NK-92 (cell line): Measurements from ENCODE around the gene ABCC4.

Experiments used
- DNase-seq: peaks from one replicate; lab custom pipeline; 2025; ENCODE audit not compliant: unreplicated experiment; lab: John Stamatoyannopoulos, UW

ABCC4 gene

DNA sequence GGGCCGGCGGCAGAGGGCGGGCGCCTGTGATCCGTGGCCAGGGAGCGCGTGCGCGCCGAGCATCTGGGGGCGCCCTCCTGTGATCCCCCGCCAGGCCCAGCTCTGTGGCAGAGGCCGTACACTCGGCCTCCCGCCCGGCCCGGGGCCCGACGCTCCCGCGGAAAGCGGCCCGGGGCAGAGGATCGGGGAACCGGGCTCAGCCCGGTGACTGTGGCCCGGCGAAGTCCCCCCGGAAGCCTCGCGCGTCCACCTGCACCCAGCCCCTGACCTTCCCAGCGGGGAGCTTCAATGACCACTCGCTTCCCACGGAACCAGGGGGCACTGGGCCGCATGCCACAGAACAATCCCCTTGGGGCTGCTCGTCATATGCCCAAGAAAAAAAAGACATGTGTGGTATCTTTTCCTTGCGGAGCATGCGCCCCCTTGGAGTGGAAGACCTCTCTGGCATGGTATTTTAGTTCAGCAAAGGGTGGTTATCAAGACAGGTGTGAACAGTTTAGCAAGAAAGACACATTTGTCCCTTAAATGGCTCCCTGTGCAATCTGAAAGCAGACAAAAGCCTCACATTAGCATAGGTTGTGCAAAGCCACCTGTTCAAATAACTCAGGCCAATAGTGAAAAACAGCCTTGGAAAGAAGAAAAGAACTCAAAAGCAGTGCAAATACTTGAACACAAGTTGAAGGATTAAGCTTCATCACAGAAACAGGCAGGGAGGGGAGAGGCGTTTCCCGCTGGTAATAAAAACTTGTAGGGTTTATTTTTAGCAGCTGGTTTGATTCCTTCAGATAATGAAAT, 298.0 kb downstream of the ABCC4 start:
- no peak for DNase-seq

DNA sequence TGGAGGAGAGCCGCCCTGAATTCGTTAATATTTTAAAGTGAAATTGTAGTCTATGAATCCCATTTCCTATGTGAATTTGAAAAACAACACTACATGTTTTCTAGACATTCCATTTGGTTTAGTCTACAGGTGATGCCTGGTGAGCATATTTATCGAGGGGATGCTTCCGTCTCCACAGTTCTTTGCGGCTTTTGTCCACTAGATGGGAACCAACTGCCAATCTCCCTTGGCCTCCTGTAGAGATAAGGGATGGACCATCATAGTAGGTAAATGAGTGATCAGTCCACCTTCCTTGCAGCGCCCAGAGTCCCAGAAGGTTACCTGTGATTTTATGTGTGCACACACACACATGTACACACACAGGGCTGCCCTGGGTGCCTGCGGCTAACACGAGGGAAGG, 299.1 kb downstream of the ABCC4 start:
- DNase-seq: no peak

DNA sequence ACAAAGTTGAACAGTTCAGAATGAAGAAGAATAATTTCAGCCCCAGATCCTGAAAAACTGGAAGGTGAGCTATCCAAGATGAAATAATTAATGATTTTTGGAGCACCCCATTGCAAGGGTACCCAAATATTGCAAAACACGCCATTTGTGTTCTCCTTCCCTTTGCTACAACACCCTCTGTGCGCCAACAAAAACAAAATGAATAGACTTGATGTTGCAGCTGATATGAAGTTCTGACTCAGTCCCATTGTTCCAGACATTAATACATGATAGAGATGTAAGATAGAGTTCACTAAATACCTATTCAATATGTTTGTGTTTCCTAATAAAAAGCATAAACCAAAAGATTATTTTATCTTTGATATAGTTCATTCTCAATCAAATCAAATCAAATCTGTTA, 301.4 kb downstream of the ABCC4 start:
- no peak for DNase-seq

DNA sequence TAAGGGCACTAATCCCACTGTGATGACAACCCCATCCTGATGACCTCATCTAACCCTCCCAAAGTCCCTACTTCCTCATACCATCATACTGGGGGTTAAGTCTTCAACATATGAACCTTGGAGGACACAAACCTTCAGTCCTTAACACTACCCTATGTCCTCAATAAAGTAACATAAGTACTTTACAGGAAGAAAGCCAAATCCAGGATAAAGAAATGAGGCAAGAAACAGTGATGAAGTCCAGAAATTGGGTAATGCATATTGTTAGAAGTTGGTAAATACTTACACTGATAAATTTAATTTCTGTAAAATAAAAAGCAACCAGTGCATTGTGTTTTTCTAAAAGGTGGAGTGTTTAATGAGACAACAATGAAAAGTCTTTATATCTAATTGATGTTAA, 304.1 kb downstream of the ABCC4 start:
- no peak for DNase-seq

DNA sequence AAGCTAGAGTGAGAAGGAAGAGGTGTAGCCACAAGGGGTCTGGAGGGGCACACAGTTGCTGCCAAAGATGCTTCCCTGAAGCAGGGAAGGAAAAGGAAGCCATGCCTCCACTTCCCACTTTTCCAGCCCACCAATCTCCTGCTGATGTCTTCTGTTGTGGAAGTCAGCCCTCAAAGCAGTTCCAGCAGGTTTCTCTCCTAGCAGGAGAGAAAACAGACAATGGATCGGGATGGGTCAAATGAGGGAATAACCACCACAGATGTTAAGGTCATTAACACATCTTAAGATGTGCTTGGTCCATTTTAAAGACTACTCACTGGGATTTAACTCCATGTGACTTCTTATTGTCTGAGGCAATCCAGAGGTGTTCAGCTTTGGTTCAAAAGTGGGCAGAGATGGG, 304.8 kb downstream of the ABCC4 start:
- no peak for DNase-seq

DNA sequence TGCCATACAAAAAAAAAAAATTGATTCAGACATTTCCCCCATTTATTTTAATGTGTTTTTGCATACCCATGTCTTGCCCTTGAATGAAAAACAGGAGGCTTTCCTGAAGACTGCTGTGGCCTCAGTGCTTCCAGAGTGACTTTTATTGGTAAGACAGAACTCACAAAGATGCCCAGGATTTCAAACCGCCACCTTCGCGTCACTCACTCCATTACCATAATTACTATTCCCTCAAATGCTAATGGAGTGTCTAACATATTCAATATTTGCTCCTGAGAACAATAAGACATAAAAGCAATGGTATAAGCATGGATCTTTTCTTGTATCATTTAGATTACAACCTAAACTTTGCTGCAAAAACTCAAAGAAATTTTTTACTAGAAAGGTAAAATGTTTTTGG, 306.7 kb downstream of the ABCC4 start:
- no peak for DNase-seq

DNA sequence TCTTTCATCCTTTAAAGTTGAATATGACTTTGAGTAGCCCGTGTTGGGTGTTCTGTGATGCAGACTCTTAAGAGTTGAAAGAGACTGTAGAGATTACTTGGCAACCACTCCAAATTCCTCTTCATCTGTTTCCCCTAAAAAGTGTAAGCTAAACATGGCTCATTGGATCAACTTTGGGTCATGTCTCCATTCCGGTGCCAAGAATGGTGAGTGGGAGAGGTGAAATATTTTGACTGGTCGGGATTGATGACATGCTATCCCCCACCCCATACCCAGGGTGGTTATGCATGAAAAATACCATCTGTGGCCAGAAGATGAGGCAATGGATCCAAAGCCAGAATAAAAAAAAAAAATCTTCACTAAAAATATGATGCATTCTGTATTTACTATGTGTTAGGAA, 307.6 kb downstream of the ABCC4 start:
- no peak for DNase-seq

DNA sequence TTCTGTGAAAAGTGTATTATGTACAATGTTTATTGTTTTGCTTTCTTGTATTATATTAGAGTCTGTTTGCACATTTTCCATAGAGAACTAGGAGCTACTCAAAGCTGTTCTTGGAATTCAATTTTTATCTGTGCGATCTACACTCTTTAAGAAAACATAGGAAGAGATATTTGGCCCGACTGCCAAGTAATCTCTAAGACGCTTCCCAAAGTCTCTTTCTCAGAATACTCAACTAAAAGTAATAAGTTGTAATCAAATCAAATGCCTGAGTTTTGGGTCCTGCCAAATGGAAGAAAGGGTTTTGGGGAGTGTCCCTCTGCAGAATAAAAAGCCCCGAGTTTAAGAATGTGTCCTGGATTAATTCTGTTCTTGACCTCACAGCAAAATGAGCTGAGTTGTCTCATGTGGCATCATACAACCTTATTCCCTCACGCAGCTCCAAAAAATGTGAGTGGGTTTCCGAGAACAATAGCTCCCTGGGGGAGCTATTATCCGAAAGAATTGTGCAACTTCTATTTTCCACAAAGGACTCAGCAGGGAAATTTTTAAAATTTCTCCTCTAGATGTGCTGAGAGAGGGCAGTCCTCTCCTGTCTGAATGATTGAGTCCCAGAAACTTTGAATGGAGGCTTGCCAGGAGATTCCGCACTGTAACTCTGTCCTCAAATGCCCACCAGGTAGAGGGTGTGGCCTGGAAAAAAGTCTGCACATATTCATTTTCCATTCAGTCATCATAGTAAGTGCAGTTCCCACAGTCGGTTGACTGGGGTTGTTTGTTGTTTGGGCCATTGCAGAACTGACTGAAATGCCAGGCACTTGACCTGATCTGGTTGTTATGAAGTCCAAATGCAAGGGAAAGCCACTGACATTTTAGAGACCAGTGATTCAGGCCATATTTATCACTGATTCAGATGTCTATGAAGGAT, 309.0 kb downstream of the ABCC4 start:
- no peak for DNase-seq

DNA sequence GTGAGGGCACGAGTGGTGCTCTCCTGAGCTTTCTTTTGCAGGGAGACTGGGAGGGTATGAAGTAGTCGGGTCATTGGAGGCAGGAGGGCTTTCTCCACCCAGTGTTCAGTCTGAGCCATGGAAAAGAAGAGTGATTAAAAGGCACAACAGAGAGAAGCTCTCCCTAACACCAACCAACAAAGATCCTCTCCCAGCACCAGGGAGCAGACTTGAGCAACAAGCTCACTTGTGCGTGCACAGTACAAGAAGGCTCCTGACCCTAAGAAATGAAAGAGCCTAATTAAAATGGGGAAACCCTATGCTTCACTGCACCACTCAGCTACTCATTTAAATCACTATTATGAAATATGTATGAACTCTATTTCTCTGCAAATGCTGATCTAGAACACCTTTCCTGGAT, 312.6 kb downstream of the ABCC4 start:
- no peak for DNase-seq

DNA sequence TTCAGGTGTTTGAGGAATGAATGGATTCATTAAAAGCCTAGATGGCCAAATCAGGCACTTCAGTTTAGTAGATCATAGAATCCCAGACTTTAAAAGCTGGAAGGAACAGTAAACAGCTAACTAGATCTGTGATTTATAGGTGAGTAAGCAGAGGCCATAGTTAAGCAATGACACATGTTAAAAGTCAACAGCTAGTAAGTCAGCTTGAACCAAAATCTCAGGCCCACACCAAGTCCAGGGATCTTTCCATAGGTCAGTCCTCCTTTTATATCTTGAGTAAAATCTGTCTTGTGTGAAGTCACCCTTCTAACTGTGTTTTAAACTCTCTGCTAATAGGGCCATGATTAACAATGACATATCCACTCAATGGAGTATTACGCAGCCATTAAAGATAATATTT, 313.4 kb downstream of the ABCC4 start:
- DNase-seq: no peak

DNA sequence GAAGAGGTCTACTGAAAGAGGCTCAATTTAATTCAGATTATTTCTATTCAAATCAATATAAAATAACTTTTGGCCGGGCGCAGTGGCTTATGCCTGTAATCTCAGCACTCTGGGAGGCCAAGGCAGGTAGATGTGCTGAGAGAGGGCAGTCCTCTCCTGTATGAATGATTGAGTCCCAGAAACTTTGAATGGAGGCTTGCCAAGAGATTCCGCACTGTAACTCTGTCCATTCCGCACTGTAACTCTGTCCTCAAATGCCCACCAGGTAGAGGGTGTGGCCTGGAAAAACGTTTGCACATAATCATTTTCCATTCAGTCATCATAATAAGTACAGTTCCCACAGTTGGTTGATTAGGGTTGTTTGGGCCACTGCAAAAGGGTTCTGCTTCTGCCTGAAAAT, 314.2 kb downstream of the ABCC4 start:
- no peak for DNase-seq

DNA sequence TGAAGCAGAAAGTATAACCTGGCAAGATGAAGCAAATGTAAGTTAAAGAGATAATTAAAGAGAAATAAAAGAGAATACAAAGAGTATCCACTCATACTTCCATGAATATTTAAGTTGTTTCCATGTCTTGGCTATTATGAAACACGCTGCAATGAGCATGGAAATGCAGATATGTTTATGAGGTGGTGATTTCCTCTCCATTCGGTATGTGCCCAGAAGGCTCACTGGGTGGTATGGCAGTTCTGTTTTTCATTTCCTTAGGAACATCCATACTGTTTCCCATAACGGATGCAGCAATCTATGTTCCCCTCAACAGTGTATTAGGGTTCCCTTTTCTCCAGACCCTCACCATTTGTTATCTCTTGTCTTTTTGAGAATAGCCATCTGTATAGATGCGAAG, 316.3 kb downstream of the ABCC4 start:
- DNase-seq: no peak

DNA sequence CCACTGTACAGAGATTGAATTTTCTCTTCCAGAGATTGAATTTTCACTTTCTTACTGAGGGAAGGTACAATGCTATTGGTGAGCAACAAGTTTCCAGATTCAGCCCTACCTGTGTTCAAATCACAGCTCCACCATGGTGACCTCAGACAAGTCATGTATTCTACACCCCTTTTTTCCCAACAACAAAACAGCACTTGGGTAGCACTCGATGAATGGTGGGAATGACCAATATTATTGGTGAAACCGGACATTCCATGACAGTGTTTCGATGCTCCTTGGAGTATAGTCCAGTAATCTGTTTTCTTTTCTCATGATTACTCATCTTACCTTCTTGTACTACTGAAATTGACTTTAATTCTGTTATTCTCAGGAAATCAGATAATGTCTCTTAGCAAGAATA, 322.7 kb downstream of the ABCC4 start:
- no peak for DNase-seq

DNA sequence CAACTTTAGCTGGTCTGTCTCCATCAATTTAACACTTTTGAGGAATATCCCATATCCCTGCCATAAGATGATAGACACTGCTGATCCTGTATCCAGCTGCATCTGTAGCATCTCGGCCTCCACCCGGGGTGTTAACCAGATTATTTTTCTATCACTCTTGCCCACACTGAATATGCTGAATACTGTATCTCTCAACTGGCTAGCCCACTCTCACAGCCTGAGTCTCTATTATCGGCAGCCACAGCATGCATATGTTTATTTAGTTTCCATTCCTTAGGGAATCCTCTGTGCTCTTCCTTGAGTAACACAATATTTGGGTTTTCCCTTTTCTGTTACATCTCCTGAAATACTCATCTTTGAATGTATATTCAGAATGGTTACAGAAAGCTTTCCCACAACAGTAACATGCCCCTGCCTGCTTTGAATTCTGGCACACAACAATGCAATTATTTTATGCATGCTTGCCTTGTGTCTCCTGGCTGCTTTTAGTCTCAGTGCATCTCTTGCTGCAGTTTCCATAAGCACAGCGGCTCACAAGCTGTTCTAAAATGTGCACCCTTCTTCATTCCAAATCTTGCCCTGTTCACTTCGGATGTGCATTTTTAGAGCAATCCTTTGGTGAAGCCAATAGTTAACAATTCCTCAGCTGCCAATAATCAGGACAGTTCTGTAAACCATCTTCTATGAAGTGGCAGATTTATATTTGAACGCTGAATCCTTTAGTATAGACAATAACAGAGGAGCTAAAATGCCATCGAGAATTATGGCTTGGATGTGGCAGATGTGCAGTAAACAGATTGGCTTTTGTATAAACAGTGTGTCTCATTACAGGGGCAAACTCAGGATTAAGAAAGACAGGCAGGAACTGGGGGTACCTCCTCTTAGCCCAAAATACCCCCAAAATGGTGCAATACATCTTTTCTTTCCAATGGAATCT, 327.0 kb downstream of the ABCC4 start:
- DNase-seq: no peak

DNA sequence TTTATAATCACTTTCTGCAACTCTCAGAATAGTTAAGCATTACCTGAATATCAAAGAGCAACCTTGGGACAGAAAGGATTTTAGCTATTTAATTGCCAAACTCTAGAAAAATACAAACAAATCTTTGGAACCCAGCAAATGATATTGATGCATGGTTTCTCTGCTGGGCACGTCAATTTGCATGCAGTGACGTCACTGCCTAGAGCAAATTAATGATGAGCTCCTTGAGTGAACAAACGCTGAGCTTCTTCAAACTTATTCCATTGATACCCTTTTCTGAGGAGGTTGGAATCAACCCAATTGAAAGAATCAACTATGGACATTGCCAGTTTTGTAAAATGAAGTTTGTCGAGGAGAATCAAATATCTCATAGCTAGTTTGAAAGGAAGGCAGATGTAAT, 329.0 kb downstream of the ABCC4 start:
- DNase-seq: no peak
